Peyer's patch (tissue), 4 donors: ENCODE data around the gene ZMYM1. TPM values are rescaled to one million over a fixed set of nuclear protein-coding genes. Genes with fewer than 3 reads are reported as not detected.
"Not testable (repeated sequence)": the region's sequence is repeated elsewhere in the genome, so short reads cannot be mapped to it uniquely, and the experiment has no call there.

Source experiments
- DNase-seq, 3 donors: peaks; one replicate each; pipeline ENCODE4 v3.0.0-alpha.2; 2017 to 2019
- H3K27ac ChIP-seq, 4 donors: fragments of 200-600 bp; sonication (generic); one replicate each; pipeline ENCODE4 v1.5.1; 2016 to 2019
- H3K27me3 ChIP-seq, 2 donors: fragments of 200-600 bp; sonication (generic); one replicate each; pipeline ENCODE4 v1.5.1; 2019
- H3K36me3 ChIP-seq, 3 donors: fragments of 200-600 bp; sonication (generic); one replicate each; pipeline ENCODE4 v1.5.1; 2016 to 2019
- H3K4me1 ChIP-seq, 4 donors: fragments of 200-600 bp; sonication (generic); one replicate each; pipeline ENCODE4 v1.5.1; 2016 to 2019
- H3K4me3 ChIP-seq, 4 donors: fragments of 200-600 bp; sonication (generic); 1 replicate in 3 of 4; 2 replicates in 1 of 4; pipeline ENCODE4 v1.5.1; 2016 to 2019; ENCODE audit warnings: mild to moderate bottlenecking in 1 of 4
- H3K9me3 ChIP-seq, 4 donors: fragments of 200-600 bp; sonication (generic); one replicate each; pipeline ENCODE4 v1.5.1; 2016 to 2019; ENCODE audit warnings: mild to moderate bottlenecking in 1 of 4
- POLR2A ChIP-seq, 2 donors: fragments of 450-650 bp; IDR thresholded peaks; one replicate each; pipeline ENCODE4 v1.5.1; 2017; ENCODE audit warnings: antibody characterized with exemption in 2 of 2, mild to moderate bottlenecking in 2 of 2, moderate library complexity in 2 of 2
- total RNA-seq, 4 donors: library from RNA; depleted of rRNA; stranded (reverse); fragments of >200 nt; gene quantifications; one replicate each; pipeline ENCODE4 v1.1.0, GENCODE V29; 2016
- TF ChIP-seq, protein P1 (sequence below), 6 experiments: fragments of 450-650 bp in 4 of 6; fragments of 200-600 bp in 2 of 6; sonication (generic) in 1 of 6; IDR thresholded peaks; one replicate each; pipeline ENCODE4 v1.5.1; 2017 to 2019; ENCODE audit warnings: antibody characterized with exemption in 6 of 6, mild to moderate bottlenecking in 3 of 6, moderate library complexity in 1 of 6

ZMYM1 gene
- total RNA-seq, 4 donors from 2014 or later = 9.6 to 44.6 (median 13.1) TPM

DNA sequence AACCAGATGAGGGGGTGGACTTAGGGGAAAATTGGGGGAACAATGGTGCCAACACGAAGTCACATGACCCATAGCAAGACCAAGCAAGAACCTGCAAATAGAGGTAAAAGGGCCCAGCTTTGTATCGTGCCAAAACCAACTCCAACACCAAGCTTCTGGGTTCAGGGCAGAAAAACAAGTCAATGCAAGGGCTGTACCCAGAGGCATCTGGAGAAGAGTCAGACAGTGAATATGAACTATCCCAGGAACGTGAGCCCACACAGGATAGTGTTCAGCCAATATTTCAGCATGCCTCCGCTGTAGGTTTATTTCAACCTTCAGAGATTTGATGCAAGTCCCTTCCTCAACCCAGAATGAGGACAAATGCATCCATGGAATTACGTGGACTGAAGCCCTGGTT is 32.5 kb upstream of the ZMYM1 start:
- no peaks in the 10 kb centered on the region for H3K4me1 ChIP-seq
- H3K27me3 ChIP-seq = no peaks in the 10 kb centered on the region
- no peaks in the 10 kb centered on the region for H3K36me3 ChIP-seq
- H3K27ac ChIP-seq = no peak overlapping the region
- H3K4me3 ChIP-seq = no peak overlapping the region
- TF ChIP-seq POLR2A (IDR thresholded peaks at IDR 0.05) = no peak
- TF ChIP-seq, protein P1, sequence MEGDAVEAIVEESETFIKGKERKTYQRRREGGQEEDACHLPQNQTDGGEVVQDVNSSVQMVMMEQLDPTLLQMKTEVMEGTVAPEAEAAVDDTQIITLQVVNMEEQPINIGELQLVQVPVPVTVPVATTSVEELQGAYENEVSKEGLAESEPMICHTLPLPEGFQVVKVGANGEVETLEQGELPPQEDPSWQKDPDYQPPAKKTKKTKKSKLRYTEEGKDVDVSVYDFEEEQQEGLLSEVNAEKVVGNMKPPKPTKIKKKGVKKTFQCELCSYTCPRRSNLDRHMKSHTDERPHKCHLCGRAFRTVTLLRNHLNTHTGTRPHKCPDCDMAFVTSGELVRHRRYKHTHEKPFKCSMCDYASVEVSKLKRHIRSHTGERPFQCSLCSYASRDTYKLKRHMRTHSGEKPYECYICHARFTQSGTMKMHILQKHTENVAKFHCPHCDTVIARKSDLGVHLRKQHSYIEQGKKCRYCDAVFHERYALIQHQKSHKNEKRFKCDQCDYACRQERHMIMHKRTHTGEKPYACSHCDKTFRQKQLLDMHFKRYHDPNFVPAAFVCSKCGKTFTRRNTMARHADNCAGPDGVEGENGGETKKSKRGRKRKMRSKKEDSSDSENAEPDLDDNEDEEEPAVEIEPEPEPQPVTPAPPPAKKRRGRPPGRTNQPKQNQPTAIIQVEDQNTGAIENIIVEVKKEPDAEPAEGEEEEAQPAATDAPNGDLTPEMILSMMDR (IDR thresholded peaks at IDR 0.05) = no peak
- H3K9me3 ChIP-seq = no peaks in the 10 kb centered on the region
- DNase-seq = no peak

DNA sequence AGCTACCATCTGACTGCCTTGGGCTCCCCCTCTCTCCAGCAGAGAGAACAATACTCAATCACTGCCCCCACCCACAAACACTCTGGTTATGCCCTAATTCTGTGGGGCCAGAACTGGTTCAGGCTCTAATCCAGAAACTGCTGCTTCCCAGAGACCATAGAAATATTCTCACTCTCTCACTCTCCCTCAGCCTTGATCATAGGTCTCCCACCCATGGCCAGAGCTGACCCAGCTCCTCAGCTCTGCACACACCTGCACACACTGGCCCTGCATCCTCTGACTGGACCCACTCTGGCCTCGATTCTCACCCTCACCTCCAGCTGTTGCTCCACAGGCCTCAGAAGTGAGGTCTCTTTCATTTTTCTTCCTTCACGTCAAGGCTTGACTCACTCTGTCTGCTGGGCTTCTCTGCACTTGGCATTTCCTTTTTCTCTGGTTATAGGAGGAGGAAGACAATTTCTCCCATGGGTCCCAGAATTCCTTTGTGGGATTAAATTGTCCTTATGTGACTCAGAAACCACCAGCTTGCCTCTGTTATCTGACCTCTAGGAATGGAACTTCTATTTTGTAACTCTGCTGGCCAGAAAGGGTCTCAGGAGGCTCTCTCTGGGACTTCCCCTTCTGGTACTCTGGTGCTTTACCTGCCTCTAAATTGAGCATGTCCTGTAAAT is 31.9 kb upstream of the ZMYM1 start:
- no peak overlapping the region for H3K27ac ChIP-seq
- no peaks in the 10 kb centered on the region for H3K4me1 ChIP-seq
- H3K27me3 ChIP-seq = no peaks in the 10 kb centered on the region
- no peak overlapping the region for H3K4me3 ChIP-seq
- H3K36me3 ChIP-seq = no peaks in the 10 kb centered on the region
- no peaks in the 10 kb centered on the region for H3K9me3 ChIP-seq
- no peak for TF ChIP-seq POLR2A (IDR thresholded peaks at IDR 0.05)
- TF ChIP-seq, protein P1 (IDR thresholded peaks at IDR 0.05) = no peak
- DNase-seq = no peak

DNA sequence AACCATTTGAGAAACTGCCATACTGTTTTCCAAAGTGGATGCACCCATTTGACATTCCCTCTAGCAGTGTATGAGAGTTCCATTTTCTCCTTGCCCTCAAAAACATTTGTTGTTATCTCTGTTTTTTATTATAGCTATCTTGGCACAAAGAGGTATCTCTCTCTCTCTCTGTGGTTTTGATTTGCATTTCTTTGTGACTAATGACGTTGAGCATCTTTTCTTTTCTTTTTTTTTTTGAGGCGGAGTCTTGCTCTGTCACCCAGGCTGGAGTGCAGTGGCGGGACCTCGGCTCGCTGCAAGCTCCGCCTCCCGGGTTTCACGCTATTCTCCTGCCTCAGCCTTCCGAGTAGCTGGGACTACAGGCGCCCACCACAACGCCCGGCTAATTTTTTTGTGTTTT is 30.1 kb upstream of the ZMYM1 start:
- DNase-seq = no peak
- H3K27me3 ChIP-seq = no peaks in the 10 kb centered on the region
- no peaks in the 10 kb centered on the region for H3K9me3 ChIP-seq
- H3K4me1 ChIP-seq = no peaks in the 10 kb centered on the region
- H3K27ac ChIP-seq = no peak overlapping the region
- H3K36me3 ChIP-seq = no peaks in the 10 kb centered on the region
- H3K4me3 ChIP-seq = no peak overlapping the region
- TF ChIP-seq, protein P1 (IDR thresholded peaks at IDR 0.05) = no peak
- no peak for TF ChIP-seq POLR2A (IDR thresholded peaks at IDR 0.05)

DNA sequence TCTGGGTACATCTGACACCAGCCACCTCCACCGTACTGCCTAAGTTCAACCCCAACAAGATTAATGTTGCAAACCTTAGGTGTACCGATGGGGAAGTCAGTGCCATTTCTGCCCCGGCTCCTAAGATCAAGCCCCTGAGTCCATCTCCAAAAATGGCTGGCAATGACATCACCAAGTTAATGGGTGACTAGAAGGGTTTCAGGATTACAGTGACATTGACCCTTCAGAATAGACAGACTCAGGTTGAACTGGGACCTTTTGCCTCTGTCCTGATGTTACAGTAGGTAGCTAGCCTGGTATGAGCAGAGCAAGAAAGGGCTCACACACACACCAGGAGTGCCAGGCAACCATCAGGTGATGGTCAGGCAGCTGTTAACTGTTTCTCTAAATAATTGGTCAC is 25.8 kb upstream of the ZMYM1 start:
- TF ChIP-seq POLR2A (IDR thresholded peaks at IDR 0.05) = no peak
- TF ChIP-seq, protein P1 (IDR thresholded peaks at IDR 0.05) = no peak
- Histone ChIP-seq H3K4me1 (no peaks in the 10 kb centered on the region), H3K27ac (no peak overlapping the region), H3K27me3 (no peaks in the 10 kb centered on the region), H3K36me3 (no peaks in the 10 kb centered on the region), H3K4me3 (no peak overlapping the region), H3K9me3 (no peaks in the 10 kb centered on the region)
- no peak for DNase-seq

- not testable (repeated sequence) for H3K27ac ChIP-seq, H3K27me3 ChIP-seq
These were observed 24.9 kb upstream of the ZMYM1 start for GRCh38 chr1:35054282-35054681.

DNA sequence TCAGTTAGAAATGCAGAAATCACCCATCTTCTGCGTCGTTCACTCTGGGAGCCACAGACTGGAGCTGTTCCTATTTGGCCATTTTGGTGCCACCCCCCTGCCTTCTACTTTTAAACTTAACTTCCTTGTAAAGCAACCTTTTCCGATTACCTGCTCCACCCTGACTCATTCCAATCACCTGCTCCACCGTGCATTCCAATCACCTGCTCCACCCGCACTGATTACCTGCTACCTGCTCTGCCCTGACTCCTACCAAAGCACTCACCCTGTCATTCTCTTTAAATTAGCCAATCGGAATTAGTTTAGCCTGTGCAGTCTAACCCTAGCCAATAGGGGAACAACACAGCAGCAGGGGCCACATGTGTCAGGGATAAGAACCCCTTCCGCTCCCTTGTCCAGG is 20.9 kb upstream of the ZMYM1 start:
- H3K4me1 ChIP-seq, H3K36me3 ChIP-seq, H3K4me3 ChIP-seq, DNase-seq, H3K9me3 ChIP-seq, H3K27me3 ChIP-seq, H3K27ac ChIP-seq: not testable (repeated sequence)

More at GRCh38 chr1:35054282-35054681, 24.9 kb upstream of the ZMYM1 start:
- H3K36me3 ChIP-seq, H3K4me1 ChIP-seq, DNase-seq, H3K9me3 ChIP-seq, H3K4me3 ChIP-seq: not testable (repeated sequence)

DNA sequence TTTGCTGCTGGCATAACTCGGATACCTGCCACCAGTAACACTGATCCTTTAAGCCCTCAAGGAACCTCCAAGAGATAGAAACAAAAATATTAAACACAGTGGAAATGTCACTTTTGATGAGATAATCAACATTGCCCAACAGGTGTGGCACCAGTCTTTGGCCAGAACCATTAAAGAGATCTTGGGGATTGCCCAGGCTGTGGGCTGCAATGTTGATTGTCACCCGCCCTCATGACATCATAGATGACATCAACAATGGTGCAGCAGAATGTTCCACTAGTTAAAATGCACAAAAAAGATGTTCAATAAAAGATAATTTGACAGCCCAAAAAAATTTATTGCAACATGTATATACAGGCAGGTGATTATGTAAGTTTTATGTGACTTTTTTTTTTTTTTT is 20.2 kb upstream of the ZMYM1 start:
- H3K4me1 ChIP-seq = no peaks in the 10 kb centered on the region

More for the DNA sequence above, 20.2 kb upstream of the ZMYM1 start:
- H3K4me3 ChIP-seq = no peak overlapping the region
- H3K27ac ChIP-seq = no peak overlapping the region
- no peaks in the 10 kb centered on the region for H3K9me3 ChIP-seq
- DNase-seq = no peak
- no peaks in the 10 kb centered on the region for H3K27me3 ChIP-seq
- TF ChIP-seq, protein P1 (IDR thresholded peaks at IDR 0.05) = no peak
- TF ChIP-seq POLR2A (IDR thresholded peaks at IDR 0.05) = no peak
- no peaks in the 10 kb centered on the region for H3K36me3 ChIP-seq
